Parathyroid adenoma (tissue), 2 donors: Measurements from ENCODE around the gene ZSCAN22.

ENCODE experiments used
- H2AFZ ChIP-seq: fragments of 300-600 bp; sonication (generic); one replicate; pipeline ENCODE4 v1.7.0; 2017; ENCODE audit warnings: antibody characterized with exemption, mild to moderate bottlenecking
- H3K27ac ChIP-seq: fragments of 300-600 bp; sonication (generic); one replicate; pipeline ENCODE4 v1.7.0; 2017
- H3K27me3 ChIP-seq: fragments of 300-600 bp; sonication (generic); one replicate; pipeline ENCODE4 v1.7.0; 2017; ENCODE audit warnings: low read length; ENCODE audit not compliant: control insufficient read depth, insufficient read depth
- H3K36me3 ChIP-seq: fragments of 300-600 bp; sonication (generic); one replicate; pipeline ENCODE4 v1.7.0; 2017; ENCODE audit warnings: low read length; ENCODE audit not compliant: control insufficient read depth, insufficient read depth
- H3K4me1 ChIP-seq: fragments of 300-600 bp; sonication (generic); one replicate; pipeline ENCODE4 v1.7.0; 2017; ENCODE audit warnings: control low read depth
- H3K4me2 ChIP-seq: fragments of 300-600 bp; sonication (generic); one replicate; pipeline ENCODE4 v1.7.0; 2017; ENCODE audit warnings: low read length
- H3K4me3 ChIP-seq: fragments of 300-600 bp; sonication (generic); one replicate; pipeline ENCODE4 v1.7.0; 2017; ENCODE audit warnings: low read depth, low read length
- H3K79me2 ChIP-seq: fragments of 300-600 bp; sonication (generic); one replicate; pipeline ENCODE4 v1.7.0; 2017; ENCODE audit warnings: control low read depth
- H3K9ac ChIP-seq: fragments of 300-600 bp; sonication (generic); one replicate; pipeline ENCODE4 v1.7.0; 2017; ENCODE audit warnings: mild to moderate bottlenecking
- H3K9me3 ChIP-seq: fragments of 300-600 bp; sonication (generic); one replicate; pipeline ENCODE4 v1.7.0; 2017; ENCODE audit warnings: low read length; ENCODE audit not compliant: control insufficient read depth
- TF ChIP-seq, protein P1 (sequence below): fragments of 300-600 bp; sonication (generic); IDR thresholded peaks from one replicate; pipeline ENCODE4 v1.7.0; 2017; ENCODE audit warnings: antibody characterized with exemption, mild to moderate bottlenecking
- donor health status: primary hyperparathyroidism.

ZSCAN22 gene

DNA sequence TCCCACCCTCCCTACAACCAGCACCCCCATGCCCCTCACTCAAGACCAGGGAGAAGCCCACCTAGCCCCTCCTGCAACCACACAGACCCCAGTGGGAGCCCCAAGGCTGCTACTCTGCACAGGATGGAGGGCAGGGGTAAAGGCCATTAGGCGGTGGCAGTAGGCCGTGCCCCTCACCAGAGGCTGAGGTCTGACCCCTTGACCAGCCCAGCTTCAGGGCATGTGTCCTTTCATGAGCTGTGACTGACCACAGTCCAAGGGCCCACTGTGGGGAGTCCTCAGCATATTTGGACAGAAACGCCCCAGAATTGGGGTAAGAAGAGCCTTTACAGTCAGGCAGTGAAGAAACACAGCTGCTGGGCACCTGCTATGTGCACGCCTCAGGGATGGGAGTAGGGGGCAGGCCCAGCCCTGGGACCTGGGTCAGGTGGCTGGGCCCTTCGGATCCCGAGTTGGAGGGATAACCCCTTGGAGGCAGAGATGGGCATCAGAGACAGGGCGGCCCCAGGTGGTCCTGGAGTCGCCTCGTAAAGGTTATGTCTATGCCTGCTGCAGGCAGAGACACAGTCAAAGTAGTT lies 58.6 kb downstream of the ZSCAN22 start:
- H3K4me2 ChIP-seq: peak overlapping the region; percentile 92
- TF ChIP-seq, protein P1, sequence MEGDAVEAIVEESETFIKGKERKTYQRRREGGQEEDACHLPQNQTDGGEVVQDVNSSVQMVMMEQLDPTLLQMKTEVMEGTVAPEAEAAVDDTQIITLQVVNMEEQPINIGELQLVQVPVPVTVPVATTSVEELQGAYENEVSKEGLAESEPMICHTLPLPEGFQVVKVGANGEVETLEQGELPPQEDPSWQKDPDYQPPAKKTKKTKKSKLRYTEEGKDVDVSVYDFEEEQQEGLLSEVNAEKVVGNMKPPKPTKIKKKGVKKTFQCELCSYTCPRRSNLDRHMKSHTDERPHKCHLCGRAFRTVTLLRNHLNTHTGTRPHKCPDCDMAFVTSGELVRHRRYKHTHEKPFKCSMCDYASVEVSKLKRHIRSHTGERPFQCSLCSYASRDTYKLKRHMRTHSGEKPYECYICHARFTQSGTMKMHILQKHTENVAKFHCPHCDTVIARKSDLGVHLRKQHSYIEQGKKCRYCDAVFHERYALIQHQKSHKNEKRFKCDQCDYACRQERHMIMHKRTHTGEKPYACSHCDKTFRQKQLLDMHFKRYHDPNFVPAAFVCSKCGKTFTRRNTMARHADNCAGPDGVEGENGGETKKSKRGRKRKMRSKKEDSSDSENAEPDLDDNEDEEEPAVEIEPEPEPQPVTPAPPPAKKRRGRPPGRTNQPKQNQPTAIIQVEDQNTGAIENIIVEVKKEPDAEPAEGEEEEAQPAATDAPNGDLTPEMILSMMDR: no peak
- H3K4me1 ChIP-seq: peaks cover 23% of the 10 kb centered on the region
- peak overlapping the region; percentile 98 for H3K27ac ChIP-seq
- H2AFZ ChIP-seq: peak overlapping the region; percentile 95
- H3K9me3 ChIP-seq: no peaks in the 10 kb centered on the region
- H3K27me3 ChIP-seq: no peaks in the 10 kb centered on the region
- peak overlapping the region; percentile 91 for H3K4me3 ChIP-seq
- H3K9ac ChIP-seq: peak overlapping the region; percentile 95
- no peaks in the 10 kb centered on the region for H3K36me3 ChIP-seq
- H3K79me2 ChIP-seq: peaks cover 12% of the 10 kb centered on the region

DNA sequence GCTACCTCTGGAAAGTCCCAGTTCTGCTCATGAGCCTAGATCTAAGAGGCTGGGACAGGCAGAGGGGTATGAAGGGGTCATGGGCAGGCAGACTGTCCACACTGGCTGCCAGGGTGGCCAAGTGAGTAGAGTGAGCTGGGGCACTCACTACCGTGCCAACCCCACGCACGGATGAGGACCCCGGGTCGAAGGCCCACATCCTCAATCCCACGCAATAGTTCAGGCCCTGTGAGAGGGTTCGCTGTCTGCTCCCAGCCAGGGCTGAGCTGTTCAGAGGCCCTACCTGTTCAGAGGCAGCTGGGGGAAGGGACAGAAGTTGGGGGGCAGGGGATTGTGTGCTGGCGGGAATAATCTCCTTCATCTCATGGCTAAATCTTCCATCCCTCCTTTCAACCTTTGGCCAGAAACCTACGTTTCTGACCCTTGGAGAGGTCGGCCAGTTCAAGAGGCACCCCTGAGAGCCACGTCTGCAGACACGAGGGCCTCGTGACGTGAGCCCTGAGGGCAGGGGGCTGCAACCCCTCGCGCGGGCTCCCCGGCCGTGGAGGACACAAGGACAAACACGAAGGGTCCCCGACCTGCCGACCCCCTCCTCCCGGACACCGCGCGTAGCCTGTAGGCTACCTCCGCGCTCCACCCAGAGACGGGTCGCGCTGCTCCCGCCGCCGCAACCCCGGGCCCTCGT lies 59.2 kb downstream of the ZSCAN22 start:
- peaks cover 12% of the 10 kb centered on the region for H3K79me2 ChIP-seq
- H3K9me3 ChIP-seq: no peaks in the 10 kb centered on the region
- H2AFZ ChIP-seq: peak overlapping the region; percentile 95
- H3K27ac ChIP-seq: peak overlapping the region; percentile 98
- TF ChIP-seq, protein P1: no peak
- H3K4me3 ChIP-seq: peak overlapping the region; percentile 91
- H3K4me2 ChIP-seq: peak overlapping the region; percentile 92
- H3K36me3 ChIP-seq: no peaks in the 10 kb centered on the region
- H3K27me3 ChIP-seq: no peaks in the 10 kb centered on the region
- peak overlapping the region; percentile 95 for H3K9ac ChIP-seq
- peaks cover 23% of the 10 kb centered on the region for H3K4me1 ChIP-seq

DNA sequence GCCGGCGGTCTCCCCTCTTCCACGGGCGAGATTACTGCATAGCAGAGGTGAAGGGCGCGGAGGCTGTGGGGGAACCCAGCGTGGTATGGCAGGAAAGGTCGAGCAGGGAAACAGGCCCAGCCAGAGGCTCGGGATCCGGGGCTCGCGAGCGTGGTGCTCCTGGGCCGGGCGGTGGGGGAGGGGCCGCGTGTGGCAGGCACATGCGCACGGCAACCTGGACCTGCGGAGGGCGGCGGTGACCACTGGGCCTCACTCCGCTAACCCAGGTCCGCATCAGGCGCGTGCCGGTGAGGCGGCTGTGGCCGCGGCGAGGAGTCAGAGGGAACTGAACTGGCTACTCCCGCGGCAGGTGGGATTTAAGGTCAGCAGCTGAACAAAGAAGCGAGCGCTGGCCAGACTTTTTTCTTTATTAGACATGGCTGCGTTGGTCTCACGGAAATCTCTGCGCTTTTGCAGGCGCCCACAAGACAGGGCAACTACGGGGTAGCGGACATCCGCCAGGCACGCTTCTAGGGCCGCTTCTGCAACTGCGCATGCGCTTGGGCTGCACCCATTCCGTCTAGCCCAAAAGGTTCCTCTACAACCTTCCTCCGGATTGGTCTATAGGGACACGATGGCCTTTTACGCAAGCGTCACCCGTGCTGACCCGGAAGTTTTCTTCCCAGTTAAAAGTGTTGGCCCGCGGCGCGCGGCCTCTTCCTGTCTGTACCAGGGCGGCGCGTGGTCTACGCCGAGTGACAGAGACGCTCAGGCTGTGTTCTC lies 60.0 kb downstream of the ZSCAN22 start, which contains the start of gene RPS5:
Gene RPS5, plus strand, starts transcription at position 694 of the 762 bp plus-strand sequence. CDS start 869 bp downstream, outside the sequence.
- H3K9ac ChIP-seq: peak within 1 kb of the TSS; percentile 95
- TF ChIP-seq, protein P1: peak; percentile 8
- peak within 1 kb of the TSS; percentile 95 for H2AFZ ChIP-seq
- no peaks in the 10 kb centered on the region for H3K27me3 ChIP-seq
- no peaks in the 10 kb centered on the region for H3K36me3 ChIP-seq
- peaks cover 12% of the 10 kb centered on the region for H3K79me2 ChIP-seq
- peaks cover 23% of the 10 kb centered on the region for H3K4me1 ChIP-seq
- H3K4me3 ChIP-seq: peak within 1 kb of the TSS; percentile 91
- H3K4me2 ChIP-seq: peak within 1 kb of the TSS; percentile 99
- H3K27ac ChIP-seq: peak within 1 kb of the TSS; percentile 98
- H3K9me3 ChIP-seq: no peaks in the 10 kb centered on the region

DNA sequence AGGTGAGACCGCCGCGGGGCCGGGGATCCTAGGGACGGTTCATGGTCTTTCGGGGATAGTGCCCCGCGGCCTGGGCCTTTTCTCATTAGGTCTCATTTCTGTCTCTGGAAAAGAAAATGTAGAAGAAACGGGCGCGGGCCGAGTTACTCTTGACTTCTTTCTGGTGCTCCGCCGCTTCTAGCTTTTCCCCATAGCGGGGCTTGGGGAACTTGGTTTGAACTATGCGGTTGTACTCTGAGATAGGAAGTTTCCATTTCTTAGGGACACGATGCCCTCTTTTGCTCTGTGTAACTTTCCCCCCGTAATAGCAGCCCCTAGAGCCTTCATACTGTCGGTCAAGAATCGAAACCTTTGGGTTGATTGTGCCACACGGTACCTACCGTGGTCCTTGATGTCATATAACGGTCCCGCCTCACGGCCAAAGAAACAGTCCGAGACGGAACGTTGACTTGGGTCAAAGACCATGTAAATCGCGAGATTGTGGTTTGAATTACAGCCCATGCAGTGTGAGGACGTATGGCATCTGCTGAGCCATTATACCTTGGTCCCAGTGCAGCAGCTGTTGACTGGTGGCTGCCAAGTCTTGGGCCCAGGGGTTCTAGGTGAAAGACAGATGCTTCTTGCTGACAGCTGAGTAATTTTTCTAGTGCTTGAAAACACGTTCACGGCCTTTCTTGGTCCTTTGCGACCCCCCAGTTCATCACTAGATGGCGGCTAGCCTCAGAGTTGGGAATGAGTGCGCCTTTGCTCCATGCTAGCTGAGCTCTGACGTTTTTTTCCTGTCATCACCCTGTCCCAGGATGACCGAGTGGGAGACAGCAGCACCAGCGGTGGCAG lies 60.8 kb downstream of the ZSCAN22 start:
- Histone ChIP-seq H3K27ac (peak overlapping the region; percentile 98), H3K4me2 (peak overlapping the region; percentile 99), H3K27me3 (no peaks in the 10 kb centered on the region), H3K4me3 (peak overlapping the region; percentile 91), H3K4me1 (peaks cover 19% of the 10 kb centered on the region), H3K9ac (peak overlapping the region; percentile 47), H3K79me2 (peaks cover 12% of the 10 kb centered on the region), H2AFZ (peak overlapping the region; percentile 95), H3K36me3 (no peaks in the 10 kb centered on the region), H3K9me3 (no peaks in the 10 kb centered on the region)
- TF ChIP-seq, protein P1: no peak
